ENCODE data around the gene E2F1.

E2F1 gene

DNA sequence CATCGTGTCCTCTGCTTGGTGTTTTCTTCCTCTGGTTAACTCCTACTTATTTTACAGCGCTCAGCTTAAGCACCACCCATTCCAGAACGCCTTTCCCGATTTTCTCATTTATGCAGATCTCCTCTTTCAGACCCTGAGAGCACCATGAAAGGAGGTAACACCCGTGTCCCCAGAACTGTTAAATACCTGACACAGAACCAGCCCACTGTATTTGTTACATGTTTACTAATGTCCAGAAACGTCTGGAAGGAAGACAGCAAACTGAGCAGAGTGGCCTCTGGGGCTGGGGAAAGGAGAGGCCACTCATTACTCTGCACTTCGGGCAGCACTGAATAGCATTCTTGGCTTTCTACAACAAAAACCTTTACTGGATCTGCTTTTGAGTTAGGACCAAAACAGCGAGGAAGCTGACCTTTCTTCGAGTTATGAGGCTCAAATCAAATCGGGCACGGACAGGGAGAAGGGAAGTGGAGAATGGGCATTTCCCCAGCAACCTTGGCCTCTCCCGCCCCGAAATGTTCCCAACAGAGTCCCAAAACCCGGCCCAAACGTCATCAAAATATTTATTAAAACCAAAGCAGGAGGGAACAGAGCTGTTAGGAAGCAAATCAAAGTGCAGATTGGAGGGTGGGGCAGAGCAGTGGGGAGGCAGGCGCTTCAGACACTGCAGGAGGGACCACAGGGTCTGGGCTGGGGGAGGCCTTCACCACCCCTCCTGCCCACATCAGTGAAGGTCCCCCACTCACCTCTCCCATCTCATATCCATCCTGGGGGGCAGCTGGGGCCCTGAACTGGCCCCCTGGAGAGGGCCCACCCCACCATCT is 10.8 kb downstream of the E2F1 start:
- H3K27ac ChIP-seq (ENCODE audit: low read depth, low read length) = peak overlapping the region; percentile 78
- H3K36me3 ChIP-seq (ENCODE audit: control insufficient read depth, insufficient read depth, low read length) = peaks cover 61% of the 10 kb centered on the region
- no peaks in the 10 kb centered on the region for H3K9me3 ChIP-seq (ENCODE audit: control insufficient read depth, insufficient read depth, low read length)
- H3K4me3 ChIP-seq (ENCODE audit: low read depth, low read length) = peak overlapping the region; percentile 89
- H3K4me1 ChIP-seq (ENCODE audit: control insufficient read depth, insufficient read depth, low read length) = peaks cover 19% of the 10 kb centered on the region
- H3K27me3 ChIP-seq (ENCODE audit: control insufficient read depth, insufficient read depth, low read length) = no peaks in the 10 kb centered on the region
- no peak overlapping the region for H3K9ac ChIP-seq (ENCODE audit: low read depth, low read length)

- Histone ChIP-seq H3K4me3 (ENCODE audit: low read depth, low read length) (peak within 1 kb of the TSS; percentile 89), H3K36me3 (ENCODE audit: control insufficient read depth, insufficient read depth, low read length) (peaks cover 59% of the 10 kb centered on the region), H3K4me1 (ENCODE audit: control insufficient read depth, insufficient read depth, low read length) (peaks cover 19% of the 10 kb centered on the region), H3K9me3 (ENCODE audit: control insufficient read depth, insufficient read depth, low read length) (no peaks in the 10 kb centered on the region), H3K27me3 (ENCODE audit: control insufficient read depth, insufficient read depth, low read length) (no peaks in the 10 kb centered on the region), H3K9ac (ENCODE audit: low read depth, low read length) (peak within 1 kb of the TSS; percentile 54), H3K27ac (ENCODE audit: low read depth, low read length) (peak within 1 kb of the TSS; percentile 78)
Measured at GRCh38 chr20:33674294-33675135, 11.7 kb downstream of the E2F1 start, which contains the start of gene NECAB3. TSS of gene NECAB3 (minus strand) at chr20:33674428. CDS start at chr20:33674352, 76 bp downstream.

DNA sequence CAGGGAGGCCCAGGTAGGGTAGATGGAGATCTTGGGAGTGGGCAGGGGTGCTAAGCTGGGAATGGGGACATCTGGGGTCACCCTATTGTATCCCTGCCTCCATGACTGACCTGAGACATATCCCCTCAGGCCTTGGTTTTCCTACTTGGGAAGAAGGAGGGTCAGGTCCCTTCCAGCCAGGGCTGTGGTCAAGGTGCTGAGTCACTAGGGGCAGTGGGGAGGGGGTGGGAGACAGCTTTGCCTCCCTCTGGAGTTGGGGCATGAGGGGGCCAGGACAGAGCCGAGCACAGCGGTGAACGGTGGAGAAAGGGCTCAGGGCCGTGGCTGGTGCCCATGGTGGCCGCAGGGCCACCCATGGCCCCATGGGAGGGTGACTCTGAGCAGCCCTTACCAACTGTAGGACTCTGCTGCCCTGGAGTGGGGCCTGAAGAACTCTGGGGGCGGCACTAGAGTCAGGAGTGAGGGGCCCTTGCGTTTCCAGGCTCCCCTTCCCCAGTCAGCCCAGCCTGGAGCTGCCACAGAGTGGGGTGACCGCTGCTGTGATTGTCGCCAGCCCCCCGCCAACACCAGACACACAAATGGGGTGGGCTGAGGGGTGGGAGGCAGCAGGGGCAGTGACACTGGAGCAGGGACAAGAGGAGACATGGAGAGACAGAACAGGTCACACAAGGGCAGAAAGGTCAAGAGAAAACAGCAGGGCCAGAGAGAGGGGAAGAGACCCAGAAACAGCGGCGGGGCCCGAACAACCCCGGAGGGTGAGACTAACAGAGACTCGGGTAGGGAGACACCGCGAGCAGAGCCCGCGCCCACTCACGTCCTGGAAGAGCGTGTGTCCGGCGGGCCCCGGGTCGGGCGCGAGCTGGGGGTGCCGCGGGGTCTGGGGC is 12.5 kb downstream of the E2F1 start:
- peak overlapping the region; percentile 89 for H3K4me3 ChIP-seq (ENCODE audit: low read depth, low read length)
- peaks cover 59% of the 10 kb centered on the region for H3K36me3 ChIP-seq (ENCODE audit: control insufficient read depth, insufficient read depth, low read length)
- no peaks in the 10 kb centered on the region for H3K9me3 ChIP-seq (ENCODE audit: control insufficient read depth, insufficient read depth, low read length)
- peaks cover 19% of the 10 kb centered on the region for H3K4me1 ChIP-seq (ENCODE audit: control insufficient read depth, insufficient read depth, low read length)
- H3K27me3 ChIP-seq (ENCODE audit: control insufficient read depth, insufficient read depth, low read length) = no peaks in the 10 kb centered on the region
- H3K9ac ChIP-seq (ENCODE audit: low read depth, low read length) = peak overlapping the region; percentile 54
- H3K27ac ChIP-seq (ENCODE audit: low read depth, low read length) = peak overlapping the region; percentile 40

- Histone ChIP-seq H3K4me1 (ENCODE audit: control insufficient read depth, insufficient read depth, low read length) (peaks cover 19% of the 10 kb centered on the region), H3K4me3 (ENCODE audit: low read depth, low read length) (peak overlapping the region; percentile 89)
Measured at GRCh38 chr20:33673114-33673409, 13.1 kb downstream of the E2F1 start.

DNA sequence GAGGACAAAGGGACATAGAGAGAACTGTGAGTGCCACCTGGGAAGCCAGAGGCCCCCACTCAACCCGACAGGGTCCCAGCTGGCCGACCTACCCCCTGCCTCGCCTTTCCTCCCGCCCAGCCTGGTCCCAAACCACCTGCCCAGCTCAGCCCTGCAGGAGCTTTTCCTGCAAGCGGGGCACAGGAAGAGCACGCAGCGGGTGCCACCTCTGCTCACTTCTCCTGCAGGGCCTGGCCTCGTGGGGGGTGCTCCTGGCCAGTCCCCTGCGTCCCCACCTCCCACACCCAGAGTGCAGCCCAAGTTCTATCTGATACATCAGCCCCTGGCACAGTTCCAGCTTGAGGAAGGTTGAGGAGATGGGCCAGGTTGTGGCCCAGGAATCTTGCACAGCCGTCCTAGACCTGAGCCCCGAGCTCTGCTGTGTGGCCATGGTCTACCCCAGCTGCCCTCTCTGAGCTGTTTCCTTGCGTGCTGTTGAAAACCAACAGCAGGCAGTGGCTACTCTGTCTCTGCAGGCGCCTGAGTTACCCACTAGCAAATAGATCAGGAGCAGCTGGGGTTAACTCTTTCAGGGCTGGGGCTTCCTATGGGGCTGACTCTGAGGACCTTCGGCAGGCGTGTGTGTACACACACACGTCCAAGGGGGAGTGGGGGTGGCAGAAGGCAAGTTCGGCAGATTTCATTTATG is 13.6 kb downstream of the E2F1 start:
- Histone ChIP-seq H3K36me3 (ENCODE audit: control insufficient read depth, insufficient read depth, low read length) (peaks cover 53% of the 10 kb centered on the region), H3K9me3 (ENCODE audit: control insufficient read depth, insufficient read depth, low read length) (no peaks in the 10 kb centered on the region), H3K4me1 (ENCODE audit: control insufficient read depth, insufficient read depth, low read length) (peaks cover 19% of the 10 kb centered on the region), H3K4me3 (ENCODE audit: low read depth, low read length) (peak overlapping the region; percentile 31; the same call in 1 of the 2 replicates), H3K27ac (ENCODE audit: low read depth, low read length) (no peak overlapping the region), H3K9ac (ENCODE audit: low read depth, low read length) (no peak overlapping the region), H3K27me3 (ENCODE audit: control insufficient read depth, insufficient read depth, low read length) (peaks cover 3% of the 10 kb centered on the region)

More at GRCh38 chr20:33673114-33673409, 13.1 kb downstream of the E2F1 start:
- 0 out of 2 replicates have a peak overlapping the region, but pooled peaks have one; percentile 54 for H3K9ac ChIP-seq (ENCODE audit: low read depth, low read length)
- no peaks in the 10 kb centered on the region for H3K27me3 ChIP-seq (ENCODE audit: control insufficient read depth, insufficient read depth, low read length)
- no peak overlapping the region for H3K27ac ChIP-seq (ENCODE audit: low read depth, low read length)
- no peaks in the 10 kb centered on the region for H3K9me3 ChIP-seq (ENCODE audit: control insufficient read depth, insufficient read depth, low read length)
- H3K36me3 ChIP-seq (ENCODE audit: control insufficient read depth, insufficient read depth, low read length) = peaks cover 57% of the 10 kb centered on the region

DNA sequence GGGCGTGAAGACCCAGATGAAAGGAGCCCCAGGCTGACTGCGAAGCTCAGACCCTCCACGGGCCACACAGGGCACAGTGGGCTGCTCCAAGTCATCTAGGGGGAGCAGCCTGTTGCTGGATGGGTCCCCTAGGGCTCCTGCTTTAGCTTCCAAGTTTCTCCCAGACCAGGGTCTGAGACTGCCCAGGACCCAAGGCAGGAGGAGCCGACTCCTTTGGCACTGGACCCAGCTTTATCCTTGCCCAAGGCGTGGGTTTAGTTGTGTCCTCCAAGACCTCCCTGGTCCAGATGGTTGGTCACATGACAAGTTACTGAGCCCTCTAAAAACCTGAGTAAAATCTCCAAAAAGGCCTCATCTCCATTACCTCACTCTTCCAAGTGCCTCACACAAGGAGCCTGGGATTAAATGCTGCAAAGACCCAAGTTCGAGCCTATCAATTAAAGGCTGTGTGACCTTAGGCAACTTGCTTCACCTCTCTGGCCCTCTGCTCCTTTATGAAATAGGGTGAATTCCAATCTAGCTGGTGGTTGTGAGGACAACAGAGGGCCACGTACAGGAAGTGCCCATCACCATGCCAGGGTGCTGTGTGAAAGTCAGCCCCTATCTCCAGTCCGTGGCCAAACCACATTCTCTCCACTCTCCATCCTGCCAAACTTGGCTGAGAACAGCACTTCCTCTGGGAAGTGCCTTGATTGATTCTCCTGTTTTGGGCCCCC is 14.5 kb downstream of the E2F1 start:
- Histone ChIP-seq H3K9me3 (ENCODE audit: control insufficient read depth, insufficient read depth, low read length) (no peaks in the 10 kb centered on the region), H3K9ac (ENCODE audit: low read depth, low read length) (no peak overlapping the region)

GRCh38 chr20:33670715-33671499 is 15.3 kb downstream of the E2F1 start:
- Histone ChIP-seq H3K27me3 (ENCODE audit: control insufficient read depth, insufficient read depth, low read length) (peaks cover 7% of the 10 kb centered on the region), H3K27ac (ENCODE audit: low read depth, low read length) (no peak overlapping the region), H3K9me3 (ENCODE audit: control insufficient read depth, insufficient read depth, low read length) (no peaks in the 10 kb centered on the region), H3K36me3 (ENCODE audit: control insufficient read depth, insufficient read depth, low read length) (peaks cover 37% of the 10 kb centered on the region), H3K9ac (ENCODE audit: low read depth, low read length) (no peak overlapping the region), H3K4me1 (ENCODE audit: control insufficient read depth, insufficient read depth, low read length) (peaks cover 25% of the 10 kb centered on the region), H3K4me3 (ENCODE audit: low read depth, low read length) (no peak overlapping the region)

More for the DNA sequence above, 14.5 kb downstream of the E2F1 start:
- peaks cover 7% of the 10 kb centered on the region for H3K27me3 ChIP-seq (ENCODE audit: control insufficient read depth, insufficient read depth, low read length)
- peaks cover 19% of the 10 kb centered on the region for H3K4me1 ChIP-seq (ENCODE audit: control insufficient read depth, insufficient read depth, low read length)
- no peak overlapping the region for H3K4me3 ChIP-seq (ENCODE audit: low read depth, low read length)
- peaks cover 45% of the 10 kb centered on the region for H3K36me3 ChIP-seq (ENCODE audit: control insufficient read depth, insufficient read depth, low read length)
- H3K27ac ChIP-seq (ENCODE audit: low read depth, low read length) = no peak overlapping the region

DNA sequence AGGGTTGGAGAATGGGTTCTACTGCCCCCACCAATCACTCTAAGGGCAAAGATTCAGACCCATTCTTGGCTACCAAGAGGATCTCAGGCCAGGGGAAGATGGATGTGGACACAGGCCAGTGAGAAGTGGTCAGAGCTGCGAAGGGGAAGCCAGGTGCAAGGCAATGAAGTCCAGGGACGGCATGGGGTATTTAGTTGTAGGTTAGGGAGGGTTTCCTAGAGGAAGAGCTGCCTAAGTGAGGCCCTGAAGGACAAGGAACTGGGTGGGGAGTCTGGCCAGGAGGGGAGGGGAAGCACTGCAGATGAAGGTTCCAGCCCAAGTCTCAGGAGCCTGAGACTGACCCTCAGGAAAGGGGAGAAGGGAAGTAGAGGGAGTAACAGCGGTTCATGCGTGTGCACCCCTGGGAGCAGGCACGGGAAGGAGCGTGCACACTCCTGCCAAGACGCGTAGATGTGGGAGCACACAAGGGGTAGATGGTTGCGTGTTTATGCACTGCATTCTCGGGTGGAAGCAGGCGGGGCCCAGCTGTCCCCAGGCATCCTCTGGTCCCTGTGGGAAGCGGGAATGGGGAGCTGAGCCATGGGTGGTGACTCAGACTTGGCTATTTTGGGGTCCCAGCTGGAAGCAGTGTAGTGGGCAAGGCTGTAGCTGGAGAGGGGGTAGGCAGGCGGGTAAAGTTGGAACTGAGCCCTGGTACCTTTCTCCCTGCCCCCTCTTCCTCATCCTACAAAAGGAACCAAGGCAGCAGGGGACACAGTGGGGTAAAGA is 16.1 kb downstream of the E2F1 start:
- Histone ChIP-seq H3K4me1 (ENCODE audit: control insufficient read depth, insufficient read depth, low read length) (peaks cover 18% of the 10 kb centered on the region), H3K27ac (ENCODE audit: low read depth, low read length) (no peak overlapping the region), H3K9ac (ENCODE audit: low read depth, low read length) (no peak overlapping the region), H3K9me3 (ENCODE audit: control insufficient read depth, insufficient read depth, low read length) (no peaks in the 10 kb centered on the region), H3K4me3 (ENCODE audit: low read depth, low read length) (no peak overlapping the region), H3K27me3 (ENCODE audit: control insufficient read depth, insufficient read depth, low read length) (peaks cover 7% of the 10 kb centered on the region), H3K36me3 (ENCODE audit: control insufficient read depth, insufficient read depth, low read length) (peaks cover 35% of the 10 kb centered on the region)

DNA sequence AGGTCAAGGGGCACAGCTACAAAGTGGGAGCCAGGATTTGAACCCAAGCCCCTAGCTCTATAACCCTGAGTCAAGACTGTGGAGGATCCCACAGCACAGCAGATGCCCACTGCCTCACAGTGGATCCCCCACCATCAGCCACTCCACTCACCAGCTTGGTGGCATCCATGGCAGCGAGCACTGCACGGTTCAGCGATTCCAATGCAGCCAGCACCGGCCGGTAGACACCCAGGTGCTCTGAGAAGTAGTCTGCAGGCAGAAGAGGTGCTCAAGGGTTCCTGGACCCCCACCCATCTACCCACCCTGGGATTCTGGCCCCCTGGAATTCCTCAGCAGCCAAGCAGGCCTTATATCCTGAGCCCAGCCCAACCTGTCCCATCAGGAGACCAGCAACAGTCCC is 17.0 kb downstream of the E2F1 start:
- peaks cover 35% of the 10 kb centered on the region for H3K36me3 ChIP-seq (ENCODE audit: control insufficient read depth, insufficient read depth, low read length)
- H3K9ac ChIP-seq (ENCODE audit: low read depth, low read length) = no peak overlapping the region
- H3K4me1 ChIP-seq (ENCODE audit: control insufficient read depth, insufficient read depth, low read length) = peaks cover 20% of the 10 kb centered on the region
- H3K27ac ChIP-seq (ENCODE audit: low read depth, low read length) = no peak overlapping the region
- peaks cover 7% of the 10 kb centered on the region for H3K27me3 ChIP-seq (ENCODE audit: control insufficient read depth, insufficient read depth, low read length)
- no peak overlapping the region for H3K4me3 ChIP-seq (ENCODE audit: low read depth, low read length)
- H3K9me3 ChIP-seq (ENCODE audit: control insufficient read depth, insufficient read depth, low read length) = no peaks in the 10 kb centered on the region

Data from HUES48 (cell line).